Loucy (cell line): ENCODE measurements around the gene ARHGEF25.
A peak's percentile ranks its signal among the peaks of the same experiment; 100 is the strongest.
"Not testable (repeated sequence)": the region's sequence is repeated elsewhere in the genome, so short reads cannot be mapped to it uniquely, and the experiment has no call there.

ENCODE experiments used
- H2AFZ ChIP-seq: fragments of 200-600 bp; sonication (generic); 2 replicates; pipeline ENCODE4 v1.6.0; 2016; ENCODE audit warnings: antibody characterized with exemption, mild to moderate bottlenecking, low read length, moderate library complexity
- H3F3A ChIP-seq: fragments of 200-600 bp; 2 replicates; pipeline ENCODE4 v1.6.0; 2016; ENCODE audit warnings: antibody characterized with exemption, low read depth, mild to moderate bottlenecking
- H3K27me3 ChIP-seq: fragments of 200-600 bp; sonication (generic); 2 replicates; pipeline ENCODE4 v1.6.1; 2014; ENCODE audit warnings: low read length, mild to moderate bottlenecking; ENCODE audit not compliant: insufficient read depth, poor library complexity, severe bottlenecking
- H3K36me3 ChIP-seq: fragments of 200-600 bp; sonication (generic); 2 replicates; pipeline ENCODE4 v1.6.1; 2016; ENCODE audit warnings: low read length; ENCODE audit not compliant: insufficient read depth
- H3K4me1 ChIP-seq: fragments of 200-600 bp; sonication (generic); 2 replicates; pipeline ENCODE4 v1.5.1; 2014; ENCODE audit warnings: low read length, mild to moderate bottlenecking; ENCODE audit not compliant: insufficient read depth, poor library complexity, severe bottlenecking
- H3K4me2 ChIP-seq: fragments of 200-600 bp; sonication (generic); 2 replicates; pipeline ENCODE4 v1.6.0; 2014; ENCODE audit warnings: antibody characterized with exemption, low read length, low read depth, mild to moderate bottlenecking; ENCODE audit not compliant: poor library complexity, severe bottlenecking
- H3K4me3 ChIP-seq: fragments of 200-600 bp; sonication (generic); 2 replicates; pipeline ENCODE4 v1.5.1; 2014; ENCODE audit warnings: low read length, mild to moderate bottlenecking, mixed read lengths; ENCODE audit not compliant: poor library complexity, severe bottlenecking
- H3K79me2 ChIP-seq: fragments of 200-600 bp; sonication (generic); 2 replicates; pipeline ENCODE4 v1.6.1; 2014; ENCODE audit warnings: low read length; ENCODE audit not compliant: insufficient read depth
- H3K9ac ChIP-seq: fragments of 200-600 bp; sonication (generic); 2 replicates; pipeline ENCODE4 v1.6.0; 2014; ENCODE audit warnings: mild to moderate bottlenecking, low read depth, low read length, moderate library complexity; ENCODE audit not compliant: poor library complexity, severe bottlenecking
- H3K9me2 ChIP-seq: fragments of 200-600 bp; sonication (generic); replicated peaks from 2 replicates; pipeline ENCODE4 v1.6.1; 2016; ENCODE audit warnings: low read depth, low read length, mixed read lengths
- H3K9me3 ChIP-seq: fragments of 200-600 bp; sonication (generic); 2 replicates; pipeline ENCODE4 v1.6.1; 2014; ENCODE audit warnings: mild to moderate bottlenecking, antibody characterized with exemption, low read length, low read depth; ENCODE audit not compliant: insufficient read depth
- H4K20me1 ChIP-seq: fragments of 200-600 bp; sonication (generic); 2 replicates; pipeline ENCODE4 v1.6.0; 2014; ENCODE audit warnings: antibody characterized with exemption, low read length, mild to moderate bottlenecking; ENCODE audit not compliant: insufficient read depth, poor library complexity, severe bottlenecking
- CTCF ChIP-seq: fragments of 200-600 bp; sonication (generic); conservative IDR thresholded peaks from 2 replicates; pipeline ENCODE4 v1.5.1; 2014; ENCODE audit warnings: mild to moderate bottlenecking, antibody characterized with exemption, low read length
- EZH2phosphoT487 ChIP-seq: fragments of 200-600 bp; IDR thresholded peaks from 2 replicates; pipeline ENCODE4 v1.6.1; 2018; ENCODE audit warnings: antibody characterized with exemption, mild to moderate bottlenecking, moderate library complexity, borderline replicate concordance

The ARHGEF25 gene

DNA sequence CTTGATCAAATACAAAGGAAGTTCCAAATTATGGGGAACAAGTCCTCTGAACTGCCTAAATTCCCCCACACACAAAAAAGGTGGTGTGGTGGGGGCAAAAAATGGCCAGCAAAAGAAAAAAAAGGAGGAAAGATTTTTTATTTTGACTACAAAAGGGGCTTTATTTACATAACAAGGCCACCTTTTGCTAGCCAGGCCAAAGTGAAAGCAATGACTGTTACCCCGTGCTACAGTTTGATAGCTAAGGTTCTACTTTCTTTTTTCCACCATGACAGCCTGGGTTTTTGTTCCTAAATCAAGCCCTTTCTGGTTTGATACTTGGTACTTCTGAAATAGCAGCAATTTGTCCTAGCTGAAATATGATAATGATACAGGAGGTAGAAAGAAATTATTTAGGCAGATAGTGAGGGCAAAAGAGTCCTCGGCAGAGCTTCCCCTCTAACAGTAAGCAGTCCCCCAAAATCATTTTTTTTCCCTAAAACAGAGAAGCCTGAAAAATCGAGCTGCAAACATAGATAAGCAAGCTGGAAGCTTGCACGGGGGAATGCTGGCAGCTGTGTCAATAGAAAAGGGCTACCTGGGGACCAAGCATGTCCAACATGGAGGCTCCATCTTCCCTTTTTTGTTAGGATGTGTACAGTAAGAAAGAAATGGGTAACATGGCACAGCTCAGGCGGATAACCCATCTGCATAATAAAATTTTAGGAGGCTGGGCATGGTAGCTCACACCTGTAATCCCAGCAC is 30.6 kb downstream of the ARHGEF25 start:
- H3K79me2 ChIP-seq: no peaks in the 10 kb centered on the region
- H3K4me2 ChIP-seq: no peak overlapping the region
- H3K9me3 ChIP-seq: 0 out of 2 replicates have a peak, but pooled peaks cover 4% of the 10 kb centered on the region
- no peaks in the 10 kb centered on the region for H3K27me3 ChIP-seq
- no peaks in the 10 kb centered on the region for H3F3A ChIP-seq
- no peaks in the 10 kb centered on the region for H4K20me1 ChIP-seq
- no peak overlapping the region for H3K4me3 ChIP-seq
- peak overlapping the region; percentile 26; the same call in 1 of the 2 replicates for H2AFZ ChIP-seq
- H3K9ac ChIP-seq: no peak overlapping the region
- TF ChIP-seq EZH2phosphoT487 (no peak), CTCF (no peak)
- no peaks in the 10 kb centered on the region for H3K9me2 ChIP-seq
- no peaks in the 10 kb centered on the region for H3K4me1 ChIP-seq
- H3K36me3 ChIP-seq: no peaks in the 10 kb centered on the region

DNA sequence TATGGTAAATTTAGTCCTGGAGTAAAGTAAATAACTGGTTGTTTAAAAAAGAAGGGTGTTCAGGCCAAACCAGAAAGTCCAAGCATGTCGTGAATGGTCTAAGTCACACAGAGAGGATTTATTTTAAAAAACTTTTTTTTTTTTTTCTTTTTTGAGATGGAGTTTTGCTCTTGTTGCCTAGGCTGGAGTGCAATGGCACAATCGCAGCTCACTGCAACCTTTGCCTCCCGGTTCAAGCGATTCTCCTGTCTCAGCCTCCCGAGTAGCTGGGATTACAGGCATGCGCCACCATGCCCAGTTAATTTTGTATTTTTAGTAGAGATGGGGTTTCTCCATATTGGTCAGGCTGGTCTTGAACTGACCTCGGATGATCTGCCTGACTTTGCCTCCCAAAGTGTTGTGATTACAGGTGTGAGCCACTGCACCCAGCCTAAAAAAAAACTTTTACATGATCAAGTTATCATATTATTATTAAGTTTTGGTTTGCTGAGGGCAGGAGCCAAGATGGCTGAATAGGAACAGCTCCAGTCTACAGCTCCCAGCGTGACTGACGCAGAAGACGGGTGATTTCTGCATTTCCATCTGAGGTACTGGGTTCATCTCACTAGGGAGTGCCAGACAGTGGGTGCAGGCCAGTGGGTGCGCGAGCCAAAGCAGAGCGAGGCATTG is 34.9 kb downstream of the ARHGEF25 start:
- H3K9me2 ChIP-seq, H3K4me3 ChIP-seq, H3F3A ChIP-seq, H3K9ac ChIP-seq, H3K27me3 ChIP-seq, H3K4me1 ChIP-seq, H4K20me1 ChIP-seq, H3K9me3 ChIP-seq, H2AFZ ChIP-seq, H3K79me2 ChIP-seq, H3K36me3 ChIP-seq, H3K4me2 ChIP-seq: not testable (repeated sequence)

- not testable (repeated sequence) for H3K9me3 ChIP-seq, H3K27me3 ChIP-seq, H4K20me1 ChIP-seq, H3F3A ChIP-seq, H3K36me3 ChIP-seq, H3K4me1 ChIP-seq, H3K4me2 ChIP-seq, H3K9ac ChIP-seq, H3K9me2 ChIP-seq, H3K79me2 ChIP-seq, H3K4me3 ChIP-seq, H2AFZ ChIP-seq
Measured at GRCh38 chr12:57646659-57647049, 35.4 kb downstream of the ARHGEF25 start.

DNA sequence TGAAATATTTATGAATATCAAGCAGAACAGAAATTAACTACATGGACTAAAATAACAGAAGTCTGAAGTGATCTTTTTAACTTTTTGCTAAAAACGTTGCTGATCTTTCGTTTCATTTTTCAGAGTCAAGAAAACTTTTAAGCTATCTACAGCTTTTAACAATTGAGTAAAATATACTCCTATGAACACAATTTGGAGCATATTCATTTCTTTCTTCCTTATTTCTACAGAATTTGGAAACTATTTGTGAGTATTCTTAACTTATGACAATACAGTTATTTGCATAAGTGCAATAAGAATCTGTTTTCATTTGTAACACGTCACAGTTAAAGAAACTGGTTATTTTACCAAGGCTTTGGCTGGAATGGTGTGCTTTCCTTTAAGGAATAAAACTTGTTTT is 42.8 kb downstream of the ARHGEF25 start:
- TF ChIP-seq EZH2phosphoT487 (no peak), CTCF (no peak)
- Histone ChIP-seq H3K79me2 (no peaks in the 10 kb centered on the region), H2AFZ (no peak overlapping the region), H3K9ac (no peak overlapping the region), H3K4me2 (no peak overlapping the region), H4K20me1 (no peaks in the 10 kb centered on the region), H3K9me3 (0 out of 2 replicates have a peak, but pooled peaks cover 4% of the 10 kb centered on the region), H3K27me3 (no peaks in the 10 kb centered on the region), H3K4me3 (no peak overlapping the region), H3F3A (no peaks in the 10 kb centered on the region), H3K36me3 (no peaks in the 10 kb centered on the region), H3K4me1 (no peaks in the 10 kb centered on the region), H3K9me2 (no peaks in the 10 kb centered on the region)
